ENCODE measurements around the gene STK24.

Gene STK24

DNA sequence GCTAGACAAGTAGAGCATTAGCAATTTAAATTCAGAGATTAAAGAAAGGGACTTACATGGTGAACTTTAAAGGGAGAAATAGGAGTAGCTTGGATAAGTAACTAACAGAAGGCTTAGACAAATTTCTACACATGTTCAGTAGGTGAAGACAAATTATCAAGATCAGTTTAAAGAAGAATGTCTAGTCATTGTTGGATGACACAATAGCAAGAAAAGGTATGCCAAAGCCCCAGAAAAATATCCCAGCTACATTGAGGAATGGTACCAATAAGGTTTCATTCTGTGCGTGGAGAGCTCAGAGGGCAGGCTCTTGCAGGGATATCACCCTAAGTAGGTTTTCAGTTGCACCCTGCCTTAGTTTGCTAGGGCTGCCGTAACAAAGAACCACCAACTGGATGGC is 3.5 kb upstream of the STK24 start:
- H3K27me3 ChIP-seq (ENCODE audit: insufficient read depth, low read length, poor library complexity, severe bottlenecking) = peaks cover 9% of the 10 kb centered on the region
- H3K9ac ChIP-seq (ENCODE audit: low read depth, low read length, poor library complexity, severe bottlenecking) = no peak overlapping the region
- H4K20me1 ChIP-seq (ENCODE audit: insufficient read depth, low read length, poor library complexity, severe bottlenecking) = peaks cover 9% of the 10 kb centered on the region
- H3K9me3 ChIP-seq (ENCODE audit: insufficient read depth, low read depth, low read length) = no peaks in the 10 kb centered on the region
- H3K4me3 ChIP-seq (ENCODE audit: low read length, poor library complexity, severe bottlenecking) = no peak overlapping the region
- no peaks in the 10 kb centered on the region for H3K9me2 ChIP-seq (replicated peaks; ENCODE audit: low read depth, low read length)
- peaks cover 7% of the 10 kb centered on the region for H3K4me1 ChIP-seq (ENCODE audit: insufficient read depth, low read length, poor library complexity, severe bottlenecking)
- no peak overlapping the region for H3K4me2 ChIP-seq (ENCODE audit: low read depth, low read length, poor library complexity, severe bottlenecking)
- no peaks in the 10 kb centered on the region for H3K36me3 ChIP-seq (ENCODE audit: insufficient read depth, low read length)
- no peak overlapping the region for H2AFZ ChIP-seq (ENCODE audit: low read length)
- no peak for TF ChIP-seq EZH2phosphoT487 (IDR thresholded peaks at IDR 0.05; ENCODE audit: borderline replicate concordance)
- TF ChIP-seq, protein P1, sequence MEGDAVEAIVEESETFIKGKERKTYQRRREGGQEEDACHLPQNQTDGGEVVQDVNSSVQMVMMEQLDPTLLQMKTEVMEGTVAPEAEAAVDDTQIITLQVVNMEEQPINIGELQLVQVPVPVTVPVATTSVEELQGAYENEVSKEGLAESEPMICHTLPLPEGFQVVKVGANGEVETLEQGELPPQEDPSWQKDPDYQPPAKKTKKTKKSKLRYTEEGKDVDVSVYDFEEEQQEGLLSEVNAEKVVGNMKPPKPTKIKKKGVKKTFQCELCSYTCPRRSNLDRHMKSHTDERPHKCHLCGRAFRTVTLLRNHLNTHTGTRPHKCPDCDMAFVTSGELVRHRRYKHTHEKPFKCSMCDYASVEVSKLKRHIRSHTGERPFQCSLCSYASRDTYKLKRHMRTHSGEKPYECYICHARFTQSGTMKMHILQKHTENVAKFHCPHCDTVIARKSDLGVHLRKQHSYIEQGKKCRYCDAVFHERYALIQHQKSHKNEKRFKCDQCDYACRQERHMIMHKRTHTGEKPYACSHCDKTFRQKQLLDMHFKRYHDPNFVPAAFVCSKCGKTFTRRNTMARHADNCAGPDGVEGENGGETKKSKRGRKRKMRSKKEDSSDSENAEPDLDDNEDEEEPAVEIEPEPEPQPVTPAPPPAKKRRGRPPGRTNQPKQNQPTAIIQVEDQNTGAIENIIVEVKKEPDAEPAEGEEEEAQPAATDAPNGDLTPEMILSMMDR (conservative IDR thresholded peaks at IDR 0.05; ENCODE audit: low read length) = no peak
- H3F3A ChIP-seq (ENCODE audit: low read depth) = peaks cover 7% of the 10 kb centered on the region
- H3K79me2 ChIP-seq (ENCODE audit: insufficient read depth, low read length) = peaks cover 11% of the 10 kb centered on the region

DNA sequence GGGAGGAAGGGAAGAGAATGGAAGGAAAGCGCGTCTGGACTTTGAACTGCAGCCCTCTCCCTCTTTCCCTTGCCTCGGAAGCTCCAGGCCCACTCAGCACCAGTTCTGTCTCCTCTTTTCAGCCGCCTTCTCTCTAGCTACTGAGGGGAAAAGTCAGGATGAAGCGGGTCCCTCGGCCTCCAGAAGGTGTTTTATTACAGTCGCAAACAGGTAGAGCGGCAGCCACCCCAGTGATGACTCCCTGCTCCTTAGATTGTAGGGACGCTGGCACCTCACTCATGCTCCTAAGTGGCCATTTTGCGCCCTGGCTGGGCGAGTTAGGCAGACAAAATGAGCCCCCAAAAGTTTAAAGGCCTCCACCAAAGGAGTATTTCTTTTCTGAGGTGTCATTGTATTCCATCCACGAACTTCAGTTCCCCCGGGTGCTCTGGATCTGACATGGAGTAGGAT is 954 bp upstream of the STK24 start:
- Histone ChIP-seq H3K79me2 (ENCODE audit: insufficient read depth, low read length) (peaks cover 37% of the 10 kb centered on the region), H3K36me3 (ENCODE audit: insufficient read depth, low read length) (no peaks in the 10 kb centered on the region), H4K20me1 (ENCODE audit: insufficient read depth, low read length, poor library complexity, severe bottlenecking) (peaks cover 34% of the 10 kb centered on the region)

DNA sequence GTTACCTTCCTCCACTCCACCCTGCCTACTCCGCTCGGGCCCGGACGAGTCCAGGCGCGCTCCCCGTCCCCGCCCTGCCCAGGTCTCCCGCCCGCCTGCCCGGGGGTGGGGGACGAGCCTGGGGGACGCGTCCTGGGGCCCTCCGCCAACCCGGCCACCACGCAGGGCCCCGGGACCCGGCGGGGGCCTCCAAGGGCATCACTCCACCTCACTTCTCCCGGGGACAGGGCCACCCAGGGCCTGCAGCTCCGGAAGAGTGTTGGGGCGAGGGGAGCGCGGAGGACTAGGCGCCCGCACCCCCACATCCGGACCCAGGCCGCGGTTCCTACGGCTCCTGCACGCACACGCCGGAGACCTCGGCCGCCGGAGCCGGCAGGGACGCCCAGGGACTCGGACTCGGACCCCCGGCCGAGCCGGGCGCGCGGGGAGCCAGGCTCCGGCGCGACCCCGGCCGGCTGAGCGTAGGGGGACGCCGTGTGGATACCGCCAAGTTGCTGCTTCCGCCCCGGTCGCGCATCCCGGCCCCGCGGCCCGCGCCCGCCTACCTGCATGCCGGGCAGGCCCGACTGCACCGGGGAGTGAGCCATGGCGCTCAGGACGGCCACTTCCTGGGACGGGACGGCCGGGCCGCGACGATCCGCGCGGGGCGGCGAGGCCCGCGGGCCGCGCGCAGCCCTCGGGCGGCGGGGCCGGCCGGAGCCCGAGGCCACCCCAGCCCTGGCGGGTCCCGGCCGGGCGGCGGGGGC is 534 bp downstream of the STK24 start:
- peak overlapping the region; percentile 90 for H3K4me3 ChIP-seq (ENCODE audit: low read length, poor library complexity, severe bottlenecking)
- 0 out of 2 replicates have a peak overlapping the region, but pooled peaks have one; percentile 37 for H2AFZ ChIP-seq (ENCODE audit: low read length)
- H3K9ac ChIP-seq (ENCODE audit: low read depth, low read length, poor library complexity, severe bottlenecking) = peak overlapping the region; percentile 95
- H4K20me1 ChIP-seq (ENCODE audit: insufficient read depth, low read length, poor library complexity, severe bottlenecking) = peaks cover 48% of the 10 kb centered on the region
- H3F3A ChIP-seq (ENCODE audit: low read depth) = peaks cover 7% of the 10 kb centered on the region
- H3K36me3 ChIP-seq (ENCODE audit: insufficient read depth, low read length) = no peaks in the 10 kb centered on the region
- H3K79me2 ChIP-seq (ENCODE audit: insufficient read depth, low read length) = peaks cover 52% of the 10 kb centered on the region
- TF ChIP-seq EZH2phosphoT487 (IDR thresholded peaks at IDR 0.05; ENCODE audit: borderline replicate concordance) = no peak
- TF ChIP-seq, protein P1 (conservative IDR thresholded peaks at IDR 0.05; ENCODE audit: low read length) = no peak
- peaks cover 46% of the 10 kb centered on the region for H3K4me1 ChIP-seq (ENCODE audit: insufficient read depth, low read length, poor library complexity, severe bottlenecking)
- H3K4me2 ChIP-seq (ENCODE audit: low read depth, low read length, poor library complexity, severe bottlenecking) = peak overlapping the region; percentile 84
- H3K27me3 ChIP-seq (ENCODE audit: insufficient read depth, low read length, poor library complexity, severe bottlenecking) = peaks cover 9% of the 10 kb centered on the region
- H3K9me3 ChIP-seq (ENCODE audit: insufficient read depth, low read depth, low read length) = no peaks in the 10 kb centered on the region
- no peaks in the 10 kb centered on the region for H3K9me2 ChIP-seq (replicated peaks; ENCODE audit: low read depth, low read length)

More for the DNA sequence above, 954 bp upstream of the STK24 start:
- H3K9me2 ChIP-seq (replicated peaks; ENCODE audit: low read depth, low read length) = no peaks in the 10 kb centered on the region
- H3K4me3 ChIP-seq (ENCODE audit: low read length, poor library complexity, severe bottlenecking) = peak overlapping the region; percentile 81
- peaks cover 31% of the 10 kb centered on the region for H3K4me1 ChIP-seq (ENCODE audit: insufficient read depth, low read length, poor library complexity, severe bottlenecking)
- peaks cover 7% of the 10 kb centered on the region for H3F3A ChIP-seq (ENCODE audit: low read depth)
- TF ChIP-seq, protein P1 (conservative IDR thresholded peaks at IDR 0.05; ENCODE audit: low read length) = no peak
- TF ChIP-seq EZH2phosphoT487 (IDR thresholded peaks at IDR 0.05; ENCODE audit: borderline replicate concordance) = no peak
- peak overlapping the region; percentile 82; the same call in 1 of the 2 replicates for H2AFZ ChIP-seq (ENCODE audit: low read length)
- H3K27me3 ChIP-seq (ENCODE audit: insufficient read depth, low read length, poor library complexity, severe bottlenecking) = peaks cover 9% of the 10 kb centered on the region
- H3K4me2 ChIP-seq (ENCODE audit: low read depth, low read length, poor library complexity, severe bottlenecking) = peak overlapping the region; percentile 66
- H3K9me3 ChIP-seq (ENCODE audit: insufficient read depth, low read depth, low read length) = no peaks in the 10 kb centered on the region
- H3K9ac ChIP-seq (ENCODE audit: low read depth, low read length, poor library complexity, severe bottlenecking) = peak overlapping the region; percentile 81

Data from Loucy (cell line).